ENCODE results near the gene KCNC1.

DNA sequence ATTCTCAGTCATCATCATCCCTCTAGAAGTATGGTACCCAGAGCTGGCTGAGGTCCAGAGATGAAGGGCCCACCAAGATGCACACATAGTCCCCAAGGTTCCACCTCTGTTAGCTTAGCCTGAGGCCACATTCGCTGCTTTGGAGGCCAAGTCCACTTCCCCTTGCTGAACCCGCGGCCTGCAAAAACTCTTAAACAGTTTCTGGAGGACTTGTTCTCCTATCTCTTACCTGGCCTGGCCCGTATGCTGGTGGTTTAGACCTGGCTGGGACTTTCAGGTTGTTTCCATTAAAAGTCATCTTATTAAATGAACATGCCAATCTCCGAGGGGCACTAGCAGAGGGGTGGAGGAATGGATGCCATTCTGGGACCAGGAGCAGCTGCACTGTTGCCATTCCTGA lies 64.6 kb downstream of the KCNC1 start:
- TF ChIP-seq SMAD1 (CRISPR knock-in tag; IDR thresholded peaks at IDR 0.05; ENCODE audit: borderline replicate concordance, low read depth) (no peak), ERF (CRISPR knock-in tag; IDR thresholded peaks at IDR 0.05) (no peak), ZNF660 (CRISPR knock-in tag; IDR thresholded peaks at IDR 0.05; ENCODE audit: borderline replicate concordance, low read depth) (no peak), ZNF121 (CRISPR knock-in tag; IDR thresholded peaks at IDR 0.05) (no peak)
- TF ChIP-seq, protein P1, sequence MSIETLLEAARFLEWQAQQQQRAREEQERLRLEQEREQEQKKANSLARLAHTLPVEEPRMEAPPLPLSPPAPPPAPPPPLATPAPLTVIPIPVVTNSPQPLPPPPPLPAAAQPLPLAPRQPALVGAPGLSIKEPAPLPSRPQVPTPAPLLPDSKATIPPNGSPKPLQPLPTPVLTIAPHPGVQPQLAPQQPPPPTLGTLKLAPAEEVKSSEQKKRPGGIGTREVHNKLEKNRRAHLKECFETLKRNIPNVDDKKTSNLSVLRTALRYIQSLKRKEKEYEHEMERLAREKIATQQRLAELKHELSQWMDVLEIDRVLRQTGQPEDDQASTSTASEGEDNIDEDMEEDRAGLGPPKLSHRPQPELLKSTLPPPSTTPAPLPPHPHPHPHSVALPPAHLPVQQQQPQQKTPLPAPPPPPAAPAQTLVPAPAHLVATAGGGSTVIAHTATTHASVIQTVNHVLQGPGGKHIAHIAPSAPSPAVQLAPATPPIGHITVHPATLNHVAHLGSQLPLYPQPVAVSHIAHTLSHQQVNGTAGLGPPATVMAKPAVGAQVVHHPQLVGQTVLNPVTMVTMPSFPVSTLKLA (IDR thresholded peaks at IDR 0.05): no peak
- TF ChIP-seq, protein P2, sequence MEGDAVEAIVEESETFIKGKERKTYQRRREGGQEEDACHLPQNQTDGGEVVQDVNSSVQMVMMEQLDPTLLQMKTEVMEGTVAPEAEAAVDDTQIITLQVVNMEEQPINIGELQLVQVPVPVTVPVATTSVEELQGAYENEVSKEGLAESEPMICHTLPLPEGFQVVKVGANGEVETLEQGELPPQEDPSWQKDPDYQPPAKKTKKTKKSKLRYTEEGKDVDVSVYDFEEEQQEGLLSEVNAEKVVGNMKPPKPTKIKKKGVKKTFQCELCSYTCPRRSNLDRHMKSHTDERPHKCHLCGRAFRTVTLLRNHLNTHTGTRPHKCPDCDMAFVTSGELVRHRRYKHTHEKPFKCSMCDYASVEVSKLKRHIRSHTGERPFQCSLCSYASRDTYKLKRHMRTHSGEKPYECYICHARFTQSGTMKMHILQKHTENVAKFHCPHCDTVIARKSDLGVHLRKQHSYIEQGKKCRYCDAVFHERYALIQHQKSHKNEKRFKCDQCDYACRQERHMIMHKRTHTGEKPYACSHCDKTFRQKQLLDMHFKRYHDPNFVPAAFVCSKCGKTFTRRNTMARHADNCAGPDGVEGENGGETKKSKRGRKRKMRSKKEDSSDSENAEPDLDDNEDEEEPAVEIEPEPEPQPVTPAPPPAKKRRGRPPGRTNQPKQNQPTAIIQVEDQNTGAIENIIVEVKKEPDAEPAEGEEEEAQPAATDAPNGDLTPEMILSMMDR (CRISPR knock-in tag; IDR thresholded peaks at IDR 0.05): no peak

All from HepG2 (cell line).